Activated naive CD4-positive, alpha-beta T cell treated with anti-CD3 and anti-CD28 coated beads, Interleukin-2, amount 10 ng/mL, durations not matched to agents 7 days and 5 days (primary cell): ENCODE measurements around the gene DDIT4L.

Source experiments
- CTCF ChIA-PET: fragments of 350-600 bp; sonication (Branson Sonifier 250); formaldehyde crosslinking; loops from one replicate; lab custom pipeline; 2021; ENCODE audit warnings: antibody characterized with exemption; lab: Charles Lee
- DNase-seq: peaks from one replicate; pipeline ENCODE4 v3.0.0-alpha.2; 2020
- H3K27ac Mint-ChIP-seq: one replicate; pipeline ENCODE4 v1.8.0; 2021; ENCODE audit warnings: mild to moderate bottlenecking, moderate library complexity, mixed read lengths
- H3K27me3 Mint-ChIP-seq: one replicate; pipeline ENCODE4 v1.8.0; 2021; ENCODE audit warnings: mild to moderate bottlenecking, mixed read lengths
- H3K36me3 Mint-ChIP-seq: one replicate; pipeline ENCODE4 v1.8.0; 2021; ENCODE audit warnings: mixed read lengths
- H3K4me1 Mint-ChIP-seq: one replicate; pipeline ENCODE4 v1.8.0; 2021; ENCODE audit warnings: mixed read lengths
- H3K4me3 Mint-ChIP-seq: one replicate; pipeline ENCODE4 v1.8.0; 2021; ENCODE audit warnings: mild to moderate bottlenecking, moderate library complexity, mixed read lengths
- H3K9me3 Mint-ChIP-seq: one replicate; pipeline ENCODE4 v1.8.0; 2021; ENCODE audit warnings: mixed read lengths

The DDIT4L gene

GRCh38 chr4:100177855-100178254, 12.4 kb downstream of the DDIT4L start:
- Mint-ChIP-seq H3K4me1 (no peaks in the 10 kb centered on the region), H3K27me3 (peaks cover 5% of the 10 kb centered on the region), H3K27ac (no peak overlapping the region), H3K4me3 (no peak overlapping the region), H3K36me3 (no peaks in the 10 kb centered on the region), H3K9me3 (no peaks in the 10 kb centered on the region)
- CTCF ChIA-PET = no interaction called here
- DNase-seq = no peak

GRCh38 chr4:100177126-100177525, 13.1 kb downstream of the DDIT4L start:
- Mint-ChIP-seq H3K4me3 (no peak overlapping the region), H3K4me1 (no peaks in the 10 kb centered on the region), H3K9me3 (no peaks in the 10 kb centered on the region), H3K36me3 (no peaks in the 10 kb centered on the region), H3K27me3 (peaks cover under 1% of the 10 kb centered on the region), H3K27ac (no peak overlapping the region)
- CTCF ChIA-PET = no interaction called here
- DNase-seq = no peak

DNA sequence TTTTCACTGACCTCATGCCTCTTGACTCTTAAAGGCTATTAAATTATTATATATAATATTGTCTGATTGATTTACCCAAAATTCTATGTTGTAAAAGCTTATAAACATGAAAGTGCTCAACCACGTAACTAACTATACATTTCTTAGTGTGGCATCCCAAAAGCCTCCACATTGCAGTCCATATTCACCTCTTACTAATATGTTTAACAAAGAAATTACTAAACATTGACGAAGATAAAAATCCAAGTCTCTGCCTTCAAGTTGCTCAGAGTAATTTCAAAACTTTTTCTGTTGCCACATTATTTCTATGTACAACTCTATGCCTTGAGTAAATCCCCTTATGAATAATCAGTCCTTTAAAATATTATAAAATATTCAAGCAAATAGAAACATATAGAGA, 14.4 kb downstream of the DDIT4L start:
- CTCF ChIA-PET = no interaction called here

GRCh38 chr4:100174985-100175383, 15.3 kb downstream of the DDIT4L start:
- H3K27me3 Mint-ChIP-seq = no peaks in the 10 kb centered on the region
- H3K36me3 Mint-ChIP-seq = no peaks in the 10 kb centered on the region
- no peaks in the 10 kb centered on the region for H3K9me3 Mint-ChIP-seq
- DNase-seq = no peak
- H3K27ac Mint-ChIP-seq = no peak overlapping the region
- CTCF ChIA-PET = no interaction called here
- H3K4me3 Mint-ChIP-seq = no peak overlapping the region
- H3K4me1 Mint-ChIP-seq = peaks cover 11% of the 10 kb centered on the region

More for the DNA sequence above, 14.4 kb downstream of the DDIT4L start:
- no peak overlapping the region for H3K27ac Mint-ChIP-seq
- no peaks in the 10 kb centered on the region for H3K9me3 Mint-ChIP-seq
- no peak overlapping the region for H3K4me3 Mint-ChIP-seq
- H3K4me1 Mint-ChIP-seq = peaks cover 7% of the 10 kb centered on the region
- H3K36me3 Mint-ChIP-seq = no peaks in the 10 kb centered on the region
- no peaks in the 10 kb centered on the region for H3K27me3 Mint-ChIP-seq
- no peak for DNase-seq

DNA sequence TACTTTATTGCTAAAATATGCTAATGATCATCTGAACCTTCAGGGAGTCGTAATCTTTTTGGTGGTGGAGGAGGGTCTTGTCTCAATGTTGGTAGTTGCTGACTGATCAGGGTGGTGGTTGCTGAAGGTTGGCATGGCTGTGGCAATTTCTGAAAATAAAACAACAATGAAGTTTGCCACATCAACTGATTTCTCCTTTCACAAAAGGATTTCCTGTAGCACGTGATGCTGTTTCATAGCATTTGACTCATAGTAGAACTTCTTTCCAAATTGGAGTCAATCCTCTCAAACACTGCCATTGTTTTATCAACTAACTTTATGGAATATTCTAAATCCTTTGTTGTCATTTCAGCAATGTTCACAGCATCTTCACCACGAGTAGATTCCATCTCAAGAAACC, 19.3 kb downstream of the DDIT4L start:
- peaks cover 17% of the 10 kb centered on the region for H3K4me1 Mint-ChIP-seq
- H3K27ac Mint-ChIP-seq = no peak overlapping the region
- CTCF ChIA-PET = no interaction called here
- no peak overlapping the region for H3K4me3 Mint-ChIP-seq
- no peaks in the 10 kb centered on the region for H3K36me3 Mint-ChIP-seq
- H3K27me3 Mint-ChIP-seq = no peaks in the 10 kb centered on the region
- no peaks in the 10 kb centered on the region for H3K9me3 Mint-ChIP-seq
- no peak for DNase-seq

- no peak overlapping the region for H3K4me3 Mint-ChIP-seq
- no peaks in the 10 kb centered on the region for H3K27me3 Mint-ChIP-seq
- no peaks in the 10 kb centered on the region for H3K9me3 Mint-ChIP-seq
- DNase-seq = no peak
- H3K4me1 Mint-ChIP-seq = peaks cover 28% of the 10 kb centered on the region
- no peak overlapping the region for H3K27ac Mint-ChIP-seq
- CTCF ChIA-PET = no interaction called here
- H3K36me3 Mint-ChIP-seq = no peaks in the 10 kb centered on the region
These were observed 20.5 kb downstream of the DDIT4L start for GRCh38 chr4:100169491-100170485.

GRCh38 chr4:100168521-100168920, 21.7 kb downstream of the DDIT4L start:
- CTCF ChIA-PET = no interaction called here

GRCh38 chr4:100166297-100167039, 23.8 kb downstream of the DDIT4L start:
- no peak overlapping the region for H3K27ac Mint-ChIP-seq
- H3K27me3 Mint-ChIP-seq = no peaks in the 10 kb centered on the region
- peaks cover 28% of the 10 kb centered on the region for H3K4me1 Mint-ChIP-seq
- H3K9me3 Mint-ChIP-seq = peaks cover 6% of the 10 kb centered on the region
- H3K36me3 Mint-ChIP-seq = peaks cover 2% of the 10 kb centered on the region
- no peak for DNase-seq
- CTCF ChIA-PET = no interaction called here
- H3K4me3 Mint-ChIP-seq = no peak overlapping the region

More at GRCh38 chr4:100168521-100168920, 21.7 kb downstream of the DDIT4L start:
- Mint-ChIP-seq H3K9me3 (no peaks in the 10 kb centered on the region), H3K27ac (no peak overlapping the region), H3K27me3 (no peaks in the 10 kb centered on the region), H3K4me3 (no peak overlapping the region), H3K4me1 (peaks cover 28% of the 10 kb centered on the region), H3K36me3 (no peaks in the 10 kb centered on the region)
- no peak for DNase-seq

- no peak for DNase-seq
- Mint-ChIP-seq H3K27me3 (no peaks in the 10 kb centered on the region), H3K27ac (no peak overlapping the region), H3K4me1 (peaks cover 21% of the 10 kb centered on the region), H3K36me3 (peaks cover 2% of the 10 kb centered on the region), H3K9me3 (peaks cover 8% of the 10 kb centered on the region), H3K4me3 (no peak overlapping the region)
- CTCF ChIA-PET = no interaction called here
These were observed 24.5 kb downstream of the DDIT4L start for GRCh38 chr4:100165809-100166208.

- peaks cover 17% of the 10 kb centered on the region for H3K4me1 Mint-ChIP-seq
- CTCF ChIA-PET = no interaction called here
- no peak for DNase-seq
- no peak overlapping the region for H3K27ac Mint-ChIP-seq
- no peaks in the 10 kb centered on the region for H3K27me3 Mint-ChIP-seq
- H3K36me3 Mint-ChIP-seq = peaks cover 2% of the 10 kb centered on the region
- peaks cover 8% of the 10 kb centered on the region for H3K9me3 Mint-ChIP-seq
- H3K4me3 Mint-ChIP-seq = no peak overlapping the region
These were observed 25.2 kb downstream of the DDIT4L start for GRCh38 chr4:100164808-100165760.

- Mint-ChIP-seq H3K27ac (no peak overlapping the region), H3K36me3 (peaks cover 2% of the 10 kb centered on the region), H3K9me3 (peaks cover 8% of the 10 kb centered on the region)
These were observed 28.1 kb downstream of the DDIT4L start for GRCh38 chr4:100162027-100162685.

DNA sequence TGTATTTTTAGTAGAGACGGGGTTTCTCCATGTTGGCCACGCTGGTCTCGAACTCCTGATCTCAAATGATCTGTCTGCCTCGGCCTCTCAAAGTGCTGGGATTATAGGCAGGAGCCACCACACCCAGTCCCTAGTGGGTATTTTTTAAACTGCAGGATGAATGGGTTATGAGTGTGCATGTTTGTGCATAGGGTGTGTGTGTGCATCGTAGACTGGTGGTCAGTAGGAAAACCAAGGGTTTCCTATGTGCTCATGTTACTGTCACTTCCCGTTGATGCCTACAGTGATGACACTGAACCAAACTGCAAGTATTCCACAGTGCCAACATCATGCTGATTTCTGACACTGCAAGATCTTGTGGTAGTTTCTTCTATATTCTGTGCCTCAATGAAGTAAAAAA, 41.1 kb downstream of the DDIT4L start:
- CTCF ChIA-PET = no interaction called here
- no peaks in the 10 kb centered on the region for H3K36me3 Mint-ChIP-seq
- H3K27ac Mint-ChIP-seq = no peak overlapping the region
- DNase-seq = no peak
- no peak overlapping the region for H3K4me3 Mint-ChIP-seq
- no peaks in the 10 kb centered on the region for H3K4me1 Mint-ChIP-seq
- no peaks in the 10 kb centered on the region for H3K27me3 Mint-ChIP-seq
- peaks cover 3% of the 10 kb centered on the region for H3K9me3 Mint-ChIP-seq

More at GRCh38 chr4:100162027-100162685, 28.1 kb downstream of the DDIT4L start:
- no peak for DNase-seq
- H3K4me3 Mint-ChIP-seq = no peak overlapping the region
- peaks cover 17% of the 10 kb centered on the region for H3K4me1 Mint-ChIP-seq
- CTCF ChIA-PET = no interaction called here
- H3K27me3 Mint-ChIP-seq = no peaks in the 10 kb centered on the region

DNA sequence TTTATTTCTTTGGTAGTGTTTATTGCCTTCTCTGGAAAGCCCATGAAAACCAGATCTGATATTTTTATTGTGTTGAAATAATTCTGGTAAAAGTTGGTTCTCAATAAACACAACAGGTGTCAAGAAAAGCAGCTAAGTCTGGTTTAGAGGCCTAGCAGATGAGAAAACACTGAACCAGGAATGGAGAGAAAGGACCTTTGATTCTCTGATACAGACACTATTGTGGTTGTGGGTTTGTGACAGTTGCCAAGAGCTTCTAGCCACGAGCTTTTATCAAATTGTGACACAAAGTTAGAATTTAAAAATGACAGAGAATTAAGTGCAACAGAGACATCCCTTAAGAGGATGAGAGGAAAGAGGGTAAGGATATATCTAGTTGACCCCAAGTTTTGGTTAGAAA, 42.6 kb downstream of the DDIT4L start:
- Mint-ChIP-seq H3K27ac (no peak overlapping the region), H3K27me3 (no peaks in the 10 kb centered on the region), H3K9me3 (no peaks in the 10 kb centered on the region), H3K36me3 (no peaks in the 10 kb centered on the region), H3K4me1 (no peaks in the 10 kb centered on the region), H3K4me3 (no peak overlapping the region)
- CTCF ChIA-PET = interaction anchor here (0.6 to 1.1 kb wide), 3 partner anchors 8 to 54 kb away, joined by 3 read pairs; no protein-coding TSS in a partner anchor
- no peak for DNase-seq
